HG03196 (cell line): ENCODE data around the gene TAS2R46.
"Not testable (repeated sequence)": the region's sequence is repeated elsewhere in the genome, so short reads cannot be mapped to it uniquely, and the experiment has no call there.

Experiments used
- ATAC-seq: cut with Tn5 transposase; IDR thresholded peaks from one replicate; pipeline ENCODE4 v1.9.1; 2021; ENCODE audit not compliant: unreplicated experiment

The TAS2R46 gene

GRCh38 chr12:11062194-11062593 lies at the start of gene TAS2R46:
TAS2R46 (minus strand) TSS chr12:11062294; CDS start chr12:11062294, 0 bp downstream.
- ATAC-seq, result not testable (repeated sequence)

- not testable (repeated sequence) for ATAC-seq
These were observed 49.1 kb upstream of the TAS2R46 start for GRCh38 chr12:11111213-11111612.

GRCh38 chr12:11108862-11109261 lies 46.8 kb upstream of the TAS2R46 start:
- no peak for ATAC-seq

- no peak for ATAC-seq
These were observed 45.6 kb upstream of the TAS2R46 start for GRCh38 chr12:11107719-11108118.

- ATAC-seq, result no peak
These were observed 44.2 kb upstream of the TAS2R46 start for GRCh38 chr12:11106288-11106687.

DNA sequence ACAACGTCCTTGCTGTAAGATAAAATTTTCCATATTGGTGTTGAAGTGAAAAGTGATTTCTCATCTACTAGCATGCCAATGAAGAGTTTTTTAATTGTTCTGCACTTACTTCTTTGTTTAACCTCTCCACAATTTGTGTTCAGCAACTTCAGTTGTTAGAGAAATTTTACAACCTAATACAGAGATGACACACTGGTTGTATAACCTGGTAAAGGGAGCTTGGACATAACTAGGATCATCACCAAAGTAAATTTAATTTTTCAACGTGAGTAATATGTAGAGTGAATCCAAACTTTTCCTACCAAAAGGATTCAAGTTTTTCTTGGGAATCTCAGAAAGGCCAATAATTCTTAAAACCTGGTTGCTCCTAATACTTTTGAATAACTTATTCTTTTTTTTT lies 43.5 kb upstream of the TAS2R46 start:
- ATAC-seq, result no peak

GRCh38 chr12:11094910-11095309 lies 32.8 kb upstream of the TAS2R46 start:
- not testable (repeated sequence) for ATAC-seq

DNA sequence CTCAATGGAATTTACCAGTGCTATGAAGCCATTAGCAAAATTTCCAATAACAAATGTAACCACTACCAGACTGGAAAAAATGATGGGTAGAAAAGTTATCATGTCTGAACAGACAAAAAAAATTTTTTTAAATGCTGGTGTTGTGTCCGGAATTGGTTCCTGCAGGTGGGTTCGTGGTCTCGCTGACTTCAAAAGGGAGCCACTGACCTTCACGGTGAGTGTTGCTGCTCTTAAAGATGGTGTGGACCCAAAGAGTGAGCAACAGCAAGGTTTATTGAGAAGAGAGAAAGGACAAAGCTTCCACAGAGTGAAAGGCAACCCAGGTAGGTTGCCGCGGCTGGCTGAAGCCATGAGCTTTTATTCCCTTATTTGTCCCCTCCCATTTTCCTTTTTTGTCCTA lies 30.0 kb upstream of the TAS2R46 start, which contains the start of gene TAS2R43:
TAS2R43 (minus strand) TSS at position 186 of the 400 bp plus-strand sequence; CDS start at position 102, 84 bp downstream.
- ATAC-seq, result no peak

GRCh38 chr12:11089246-11089645 lies 27.2 kb upstream of the TAS2R46 start:
- ATAC-seq, result no peak

DNA sequence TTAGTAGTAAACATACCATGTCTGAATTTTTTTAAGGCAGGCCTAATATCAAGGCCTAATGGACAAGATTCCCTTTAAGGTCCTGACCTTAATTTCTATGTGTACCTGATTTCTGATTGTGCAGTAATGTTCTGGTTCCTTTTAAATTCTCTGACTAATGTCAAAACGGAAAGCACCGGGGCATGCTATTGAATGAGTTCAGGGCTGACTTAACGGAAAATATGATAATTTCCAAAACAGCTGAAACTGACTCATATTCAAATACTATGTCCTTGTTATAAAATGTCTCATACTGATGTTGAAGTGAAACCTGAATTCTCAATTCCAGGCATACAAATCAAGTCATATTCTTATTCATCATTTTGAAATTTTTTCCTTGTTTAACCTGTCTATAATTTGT lies 23.3 kb upstream of the TAS2R46 start:
- peak; percentile 77 for ATAC-seq

DNA sequence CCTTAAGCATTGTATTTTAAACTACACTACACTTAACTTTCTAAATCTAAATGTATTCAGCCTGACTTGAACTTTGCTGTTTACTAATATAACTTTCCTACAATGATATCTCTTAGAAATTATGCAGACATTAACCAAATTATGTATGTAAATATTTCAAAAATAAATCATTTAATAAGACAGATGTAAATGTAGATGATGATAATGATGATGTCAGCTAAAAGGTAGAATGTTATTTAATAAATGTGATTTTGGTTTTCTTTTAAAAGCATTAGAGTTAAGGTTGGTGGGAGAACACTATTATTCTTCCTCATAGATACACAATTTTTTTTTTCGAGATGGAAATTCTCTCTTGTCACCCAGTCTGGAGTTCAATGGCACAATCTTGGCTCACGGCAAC lies 19.9 kb upstream of the TAS2R46 start:
- no peak for ATAC-seq

DNA sequence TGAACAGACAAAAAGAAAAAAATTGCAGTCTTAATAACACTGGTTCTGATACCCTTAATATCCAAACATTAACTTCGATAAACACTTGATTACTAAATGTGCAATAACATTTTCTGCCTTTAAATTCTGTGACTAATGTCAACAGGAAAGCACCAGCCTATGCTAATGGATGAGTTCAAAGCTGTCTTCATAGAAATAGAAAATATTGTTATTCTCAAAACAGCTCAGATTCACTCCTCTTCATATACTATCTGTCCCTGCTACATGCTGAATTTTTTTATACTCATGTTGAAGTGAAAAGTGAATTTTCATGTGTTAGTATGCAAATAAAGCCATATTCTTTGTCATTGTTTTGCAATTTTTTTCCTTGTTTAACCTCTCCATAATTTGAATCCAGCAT lies 16.2 kb upstream of the TAS2R46 start:
- ATAC-seq, result no peak

DNA sequence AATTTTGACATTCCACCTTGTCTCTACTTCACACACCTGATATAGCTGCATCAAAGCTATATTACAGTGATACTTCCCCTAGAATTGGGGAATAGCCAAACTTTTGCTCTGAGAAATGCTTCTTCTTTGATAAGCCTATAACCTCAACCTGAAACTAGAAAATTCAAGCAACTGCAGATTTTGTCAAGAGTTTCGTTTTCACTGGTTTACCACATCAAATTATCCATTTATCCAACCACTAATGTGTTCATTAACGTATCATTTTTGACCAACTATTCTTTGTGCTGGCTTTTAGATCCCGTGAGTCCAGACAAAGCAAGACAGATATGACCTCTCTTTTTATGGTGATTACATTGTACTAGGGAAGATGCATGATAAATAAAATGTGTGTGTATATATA lies 13.5 kb upstream of the TAS2R46 start:
- no peak for ATAC-seq

- no peak for ATAC-seq
These were observed 9.3 kb upstream of the TAS2R46 start for GRCh38 chr12:11071414-11071813.

DNA sequence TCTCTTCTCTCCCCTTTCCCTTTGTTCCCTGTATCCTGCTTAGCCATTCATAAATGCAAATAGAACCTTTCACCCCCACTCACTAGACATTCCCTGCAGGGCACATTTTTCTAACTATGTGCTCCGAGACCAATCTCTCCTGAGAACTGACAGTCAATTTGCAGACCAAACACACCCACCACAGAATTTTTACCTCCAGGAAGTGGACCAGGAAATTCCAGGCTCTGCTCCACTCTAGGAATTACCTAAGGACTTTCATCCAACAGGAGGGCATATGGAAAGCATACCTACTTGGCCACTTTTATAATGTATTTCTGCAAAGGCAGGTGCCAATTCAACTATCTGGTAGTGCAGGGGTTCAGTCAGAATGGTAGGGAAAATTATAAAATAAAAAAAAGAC lies 8.9 kb upstream of the TAS2R46 start:
- ATAC-seq, result no peak

GRCh38 chr12:11069854-11070365 lies 7.8 kb upstream of the TAS2R46 start:
- ATAC-seq, result no peak

DNA sequence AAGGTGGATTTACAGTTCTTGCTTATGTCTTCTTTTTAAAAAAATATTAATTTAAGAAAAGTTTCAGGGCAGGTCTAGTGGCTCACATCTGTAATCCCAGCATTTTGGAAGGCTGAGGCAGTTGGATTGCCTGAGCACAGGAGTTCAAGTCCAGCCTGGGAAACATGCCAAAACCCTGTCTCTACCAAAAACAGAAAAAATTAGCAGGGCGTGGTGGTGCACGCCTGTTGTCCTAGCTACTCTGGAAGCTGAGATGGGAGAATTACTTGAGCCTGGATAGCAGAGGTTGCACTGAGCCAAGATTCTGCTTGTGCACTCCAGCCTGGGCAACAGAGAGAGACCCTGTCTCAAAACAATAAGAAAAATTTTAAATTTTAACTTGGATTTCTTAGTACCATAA lies 5.4 kb upstream of the TAS2R46 start:
- ATAC-seq, result no peak

- no peak for ATAC-seq
These were observed 2.3 kb downstream of the TAS2R46 start for GRCh38 chr12:11059784-11060183.

GRCh38 chr12:11059041-11059440 lies 3.1 kb downstream of the TAS2R46 start:
- ATAC-seq, result no peak

GRCh38 chr12:11055306-11055705 lies 6.8 kb downstream of the TAS2R46 start:
- no peak for ATAC-seq

- not testable (repeated sequence) for ATAC-seq
These were observed 12.1 kb downstream of the TAS2R46 start for GRCh38 chr12:11049806-11050531.

GRCh38 chr12:11041366-11041765 lies 20.7 kb downstream of the TAS2R46 start:
- not testable (repeated sequence) for ATAC-seq

DNA sequence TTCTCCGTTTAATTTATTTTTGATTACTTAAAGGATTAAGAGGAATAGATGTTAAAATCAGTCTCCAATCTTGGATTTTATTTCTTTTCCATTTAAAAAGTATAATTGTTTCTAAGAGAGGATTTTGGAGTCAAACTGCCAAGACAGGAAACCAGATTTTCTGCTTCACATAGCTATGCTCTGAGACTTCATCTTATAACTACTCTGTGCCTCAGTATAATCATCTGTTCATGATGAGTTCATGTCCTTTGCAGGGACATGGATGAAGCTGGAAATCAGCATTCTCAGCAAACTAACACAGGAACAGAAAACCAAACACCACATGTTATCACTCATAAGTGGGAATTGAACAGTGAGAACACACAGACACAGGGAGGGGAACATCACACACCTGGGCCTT lies 21.9 kb downstream of the TAS2R46 start:
- no peak for ATAC-seq
